ENCODE results near the gene NME2.
"Not testable (repeated sequence)": the region's sequence is repeated elsewhere in the genome, so short reads cannot be mapped to it uniquely, and the experiment has no call there.

Gene NME2

GRCh38 chr17:51153210-51154072 is 12.8 kb upstream of the NME2 start, which contains the start of gene NME1:
NME1 (plus strand) TSS chr17:51153559; CDS start chr17:51155655, 2,096 bp downstream.
- peak; percentile 99 to 100 for DNase-seq

GRCh38 chr17:51154176-51154575 is 12.0 kb upstream of the NME2 start:
- DNase-seq: no peak

GRCh38 chr17:51155416-51155815 is 10.8 kb upstream of the NME2 start:
- no peak for DNase-seq

- no peak for DNase-seq
Measured at GRCh38 chr17:51159604-51160003, 6.6 kb upstream of the NME2 start.

GRCh38 chr17:51161541-51161940 is 4.7 kb upstream of the NME2 start:
- DNase-seq: no peak

GRCh38 chr17:51164911-51165679 is 1.1 kb upstream of the NME2 start:
- no peak for DNase-seq

- no peak for DNase-seq
Measured at GRCh38 chr17:51165680-51166197, 472 bp upstream of the NME2 start.

GRCh38 chr17:51166987-51167931 is 1.0 kb downstream of the NME2 start:
- DNase-seq: peak; percentile 42 to 47

GRCh38 chr17:51169340-51169739 is 3.1 kb downstream of the NME2 start:
- no peak for DNase-seq

- no peak for DNase-seq
Measured at GRCh38 chr17:51170736-51171135, 4.5 kb downstream of the NME2 start.

- not testable (repeated sequence) for DNase-seq
Measured at GRCh38 chr17:51172030-51172429, 5.8 kb downstream of the NME2 start.

- no peak for DNase-seq
Measured at GRCh38 chr17:51180486-51180885, 14.3 kb downstream of the NME2 start.

- no peak for DNase-seq
Measured at GRCh38 chr17:51184124-51184523, 17.9 kb downstream of the NME2 start.

- no peak for DNase-seq
Measured at GRCh38 chr17:51185763-51186332, 19.6 kb downstream of the NME2 start.

- no peak for DNase-seq
Measured at GRCh38 chr17:51188271-51188833, 22.1 kb downstream of the NME2 start.

GRCh38 chr17:51189162-51189561 is 23.0 kb downstream of the NME2 start:
- no peak for DNase-seq

GRCh38 chr17:51189628-51190027 is 23.4 kb downstream of the NME2 start:
- DNase-seq: no peak

- DNase-seq: no peak
Measured at GRCh38 chr17:51191895-51192294, 25.7 kb downstream of the NME2 start.

- no peak for DNase-seq
Measured at GRCh38 chr17:51197754-51198153, 31.5 kb downstream of the NME2 start.

GRCh38 chr17:51200295-51200694 is 34.1 kb downstream of the NME2 start:
- no peak for DNase-seq

- DNase-seq: no peak
Measured at GRCh38 chr17:51200846-51201245, 34.6 kb downstream of the NME2 start.

- DNase-seq: no peak
Measured at GRCh38 chr17:51203838-51204237, 37.6 kb downstream of the NME2 start.

All from inflammatory macrophage (primary cell).